Smooth muscle cell (in vitro differentiated cells): ENCODE measurements around the gene MB. TPM values are rescaled to one million over a fixed set of nuclear protein-coding genes. Genes with fewer than 3 reads are reported as not detected.

Experiments
- DNase-seq: peaks from one replicate; lab custom pipeline; 2025; ENCODE audit not compliant: unreplicated experiment; lab: John Stamatoyannopoulos, UW
- H2AFZ ChIP-seq: fragments of 200-600 bp; sonication (generic); 2 replicates; pipeline ENCODE4 v1.6.0; 2016; ENCODE audit warnings: antibody characterized with exemption, low read depth, mild to moderate bottlenecking
- H3F3A ChIP-seq: fragments of 200-600 bp; sonication (generic); 2 replicates; pipeline ENCODE4 v1.6.0; 2017; ENCODE audit warnings: antibody characterized with exemption, low read depth
- H3K27ac ChIP-seq: fragments of 200-600 bp; sonication (generic); 2 replicates; pipeline ENCODE4 v1.5.1; 2016; ENCODE audit warnings: low read depth, mild to moderate bottlenecking
- H3K27me3 ChIP-seq: fragments of 200-600 bp; sonication (generic); 2 replicates; pipeline ENCODE4 v1.6.1; 2016; ENCODE audit warnings: low read depth, mild to moderate bottlenecking
- H3K36me3 ChIP-seq: fragments of 200-600 bp; sonication (generic); 2 replicates; pipeline ENCODE4 v1.5.1; 2016; ENCODE audit warnings: low read depth
- H3K4me1 ChIP-seq: fragments of 200-600 bp; sonication (generic); 2 replicates; pipeline ENCODE4 v1.5.1; 2016; ENCODE audit warnings: low read depth
- H3K4me2 ChIP-seq: fragments of 200-600 bp; sonication (generic); 2 replicates; pipeline ENCODE4 v1.6.0; 2016; ENCODE audit warnings: mild to moderate bottlenecking
- H3K4me3 ChIP-seq: fragments of 200-600 bp; sonication (generic); 2 replicates; pipeline ENCODE4 v1.5.1; 2016; ENCODE audit warnings: mild to moderate bottlenecking
- H3K79me2 ChIP-seq: fragments of 200-600 bp; sonication (generic); 2 replicates; pipeline ENCODE4 v1.6.0; 2016; ENCODE audit warnings: low read depth, mild to moderate bottlenecking
- H3K9ac ChIP-seq: fragments of 200-600 bp; sonication (generic); 2 replicates; pipeline ENCODE4 v1.6.0; 2016; ENCODE audit warnings: low read depth
- H3K9me3 ChIP-seq: fragments of 200-600 bp; sonication (generic); replicated peaks from 2 replicates; pipeline ENCODE4 v1.5.1; 2016; ENCODE audit warnings: low read depth
- H4K20me1 ChIP-seq: fragments of 200-600 bp; sonication (generic); 2 replicates; pipeline ENCODE4 v1.6.0; 2016; ENCODE audit warnings: low read depth
- WGBS: methylation state at CpG from one replicate; pipeline ENCODE4 v1.1.7; 2016; ENCODE audit warnings: low lambda C conversion rate; 5-methylcytosine and 5-hydroxymethylcytosine counted together
- polyA plus RNA-seq: library from polyadenylated mRNA; unstranded; fragments of >200 nt; fragmentation: Nextera tagmentation; extraction: Ambion mirVana; gene quantifications from 2 replicates; pipeline ENCODE4 v1.2.1, GENCODE V29; 2016
- total RNA-seq: library from RNA; depleted of rRNA; stranded (reverse); fragments of >200 nt; gene quantifications from 2 replicates; pipeline ENCODE4 v1.2.3, GENCODE V29; 2014
- TF ChIP-seq, protein P1 (sequence below): fragments of 200-600 bp; sonication (generic); IDR thresholded peaks from 2 replicates; pipeline ENCODE4 v1.5.1; 2017; ENCODE audit warnings: borderline replicate concordance, mild to moderate bottlenecking, antibody characterized with exemption; ENCODE audit not compliant: insufficient read depth, poor library complexity, severe bottlenecking

The MB gene
- total and polyA plus RNA-seq, 2 experiments from 2014 or later, result 0.53 TPM; not detected in 1

- Histone ChIP-seq H4K20me1 (no peaks in the 10 kb centered on the region), H3K27ac (no peak overlapping the region), H2AFZ (no peak overlapping the region), H3K36me3 (no peaks in the 10 kb centered on the region), H3K9ac (no peak overlapping the region), H3F3A (peaks cover 3% of the 10 kb centered on the region), H3K27me3 (no peaks in the 10 kb centered on the region), H3K4me2 (no peak overlapping the region), H3K4me3 (no peak overlapping the region), H3K79me2 (no peaks in the 10 kb centered on the region), H3K4me1 (peaks cover 3% of the 10 kb centered on the region), H3K9me3 (no peaks in the 10 kb centered on the region)
- no peak for DNase-seq
- TF ChIP-seq, protein P1, sequence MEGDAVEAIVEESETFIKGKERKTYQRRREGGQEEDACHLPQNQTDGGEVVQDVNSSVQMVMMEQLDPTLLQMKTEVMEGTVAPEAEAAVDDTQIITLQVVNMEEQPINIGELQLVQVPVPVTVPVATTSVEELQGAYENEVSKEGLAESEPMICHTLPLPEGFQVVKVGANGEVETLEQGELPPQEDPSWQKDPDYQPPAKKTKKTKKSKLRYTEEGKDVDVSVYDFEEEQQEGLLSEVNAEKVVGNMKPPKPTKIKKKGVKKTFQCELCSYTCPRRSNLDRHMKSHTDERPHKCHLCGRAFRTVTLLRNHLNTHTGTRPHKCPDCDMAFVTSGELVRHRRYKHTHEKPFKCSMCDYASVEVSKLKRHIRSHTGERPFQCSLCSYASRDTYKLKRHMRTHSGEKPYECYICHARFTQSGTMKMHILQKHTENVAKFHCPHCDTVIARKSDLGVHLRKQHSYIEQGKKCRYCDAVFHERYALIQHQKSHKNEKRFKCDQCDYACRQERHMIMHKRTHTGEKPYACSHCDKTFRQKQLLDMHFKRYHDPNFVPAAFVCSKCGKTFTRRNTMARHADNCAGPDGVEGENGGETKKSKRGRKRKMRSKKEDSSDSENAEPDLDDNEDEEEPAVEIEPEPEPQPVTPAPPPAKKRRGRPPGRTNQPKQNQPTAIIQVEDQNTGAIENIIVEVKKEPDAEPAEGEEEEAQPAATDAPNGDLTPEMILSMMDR, result no peak
- WGBS, result 41% methylated on average over 2 of the region's 2 CpGs
These were observed 57.6 kb downstream of the MB start for GRCh38 chr22:35559354-35560005.

- no peak for DNase-seq
- Histone ChIP-seq H4K20me1 (no peaks in the 10 kb centered on the region), H2AFZ (no peak overlapping the region), H3K9me3 (no peaks in the 10 kb centered on the region), H3K36me3 (no peaks in the 10 kb centered on the region), H3K9ac (no peak overlapping the region), H3K4me1 (peaks cover 3% of the 10 kb centered on the region), H3K27me3 (no peaks in the 10 kb centered on the region), H3K4me2 (no peak overlapping the region), H3F3A (peaks cover 3% of the 10 kb centered on the region), H3K79me2 (no peaks in the 10 kb centered on the region), H3K27ac (no peak overlapping the region), H3K4me3 (no peak overlapping the region)
- WGBS, result 98% methylated on average over 3 of the region's 3 CpGs
- TF ChIP-seq, protein P1, result no peak
These were observed 58.4 kb downstream of the MB start for GRCh38 chr22:35558719-35559118.

DNA sequence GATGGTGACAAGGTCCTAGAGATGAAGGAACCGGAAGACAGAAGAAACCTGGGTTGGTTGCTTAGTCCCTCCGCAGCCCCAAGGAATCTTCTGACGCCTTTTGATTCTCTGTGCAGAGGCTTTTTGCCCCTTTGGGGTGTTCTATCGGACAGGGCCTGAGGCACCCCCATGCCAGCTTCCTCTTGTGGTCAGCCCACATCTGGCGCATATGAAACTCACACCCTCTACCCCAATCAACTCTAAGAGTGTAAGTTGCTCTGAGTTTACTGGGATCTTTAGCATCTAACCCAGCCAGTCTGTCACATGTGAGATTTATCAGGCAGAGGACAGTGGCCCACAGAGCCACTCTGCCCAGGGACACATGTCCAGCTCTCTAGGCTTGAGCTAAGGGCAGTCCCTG, 59.1 kb downstream of the MB start:
- 96% methylated on average over 5 of the region's 5 CpGs for WGBS

More for the DNA sequence above, 59.1 kb downstream of the MB start:
- H3K36me3 ChIP-seq, result no peaks in the 10 kb centered on the region
- no peak overlapping the region for H3K27ac ChIP-seq
- peaks cover 3% of the 10 kb centered on the region for H3F3A ChIP-seq
- H3K27me3 ChIP-seq, result no peaks in the 10 kb centered on the region
- no peaks in the 10 kb centered on the region for H4K20me1 ChIP-seq
- no peaks in the 10 kb centered on the region for H3K79me2 ChIP-seq
- no peak for DNase-seq
- H3K4me3 ChIP-seq, result no peak overlapping the region
- H2AFZ ChIP-seq, result no peak overlapping the region
- TF ChIP-seq, protein P1, result no peak
- no peaks in the 10 kb centered on the region for H3K9me3 ChIP-seq
- peaks cover 3% of the 10 kb centered on the region for H3K4me1 ChIP-seq
- no peak overlapping the region for H3K4me2 ChIP-seq
- no peak overlapping the region for H3K9ac ChIP-seq

Other genes starting within 250 kb of the MB start
- gene HMOX1, start 236.2 kb downstream of the MB start, total RNA-seq, result 11.7 and 13.7 TPM in 2 replicates
- gene HMOX1, start 236.2 kb downstream of the MB start, polyA plus RNA-seq, result 7.7 and 9.8 TPM in 2 replicates
- 7.4 and 28.7 TPM in 2 replicates for gene MCM5, start 217.2 kb downstream of the MB start, total RNA-seq
- 23.1 and 31.9 TPM in 2 replicates for gene MCM5, start 217.2 kb downstream of the MB start, polyA plus RNA-seq
- 0.27 TPM in 1 of 2 replicates, not detected in the other for gene RASD2, start 76.5 kb downstream of the MB start, total RNA-seq
- gene RASD2, start 76.5 kb downstream of the MB start, polyA plus RNA-seq, result 0.86 TPM in 1 of 2 replicates, not detected in the other
- gene APOL6, start 31.1 kb upstream of the MB start, total RNA-seq, result 0.76 and 0.99 TPM in 2 replicates
- 0.18 and 0.23 TPM in 2 replicates for gene APOL6, start 31.1 kb upstream of the MB start, polyA plus RNA-seq
- gene APOL5, start 100.5 kb upstream of the MB start, total RNA-seq, result not detected in 2 replicates
- gene APOL5, start 100.5 kb upstream of the MB start, polyA plus RNA-seq, result not detected in 2 replicates